ENCODE measurements around the gene TFDP2.

Gene TFDP2

GRCh38 chr3:142148792-142149672, at the start of gene TFDP2:
Gene TFDP2, minus strand, starts transcription at chr3:142149544. Its CDS starts 47,795 bp downstream, at chr3:142101749.
- peak within 1 kb of the TSS; percentile 47 for H3K27ac ChIP-seq (ENCODE audit: low read depth, low read length)
- no peaks in the 10 kb centered on the region for H3K36me3 ChIP-seq (ENCODE audit: control insufficient read depth in 5 of 5, insufficient read depth in 5 of 5, low read length in 5 of 5)
- peak within 1 kb of the TSS; percentile 68 to 97 (median 84) for H3K4me3 ChIP-seq (ENCODE audit: low read depth in 1 of 5, low read length in 5 of 5)
- peak within 1 kb of the TSS; percentile 49 to 91 (median 75) for H3K9ac ChIP-seq (ENCODE audit: low read length in 5 of 5)
- no peaks in the 10 kb centered on the region for H3K9me3 ChIP-seq (ENCODE audit: control insufficient read depth in 5 of 5, low read length in 5 of 5)
- no peaks in the 10 kb centered on the region for H3K27me3 ChIP-seq (ENCODE audit: control insufficient read depth in 5 of 5, insufficient read depth in 4 of 5, low read length in 5 of 5)
- H3K4me1 ChIP-seq (ENCODE audit: control insufficient read depth in 5 of 5, insufficient read depth in 5 of 5, low read length in 5 of 5), result peaks cover 3 to 27% (median 21%) of the 10 kb centered on the region in 5 donors

GRCh38 chr3:142188846-142189245, 39.5 kb upstream of the TFDP2 start:
- Histone ChIP-seq H3K9me3 (ENCODE audit: control insufficient read depth in 5 of 5, low read length in 5 of 5) (no peaks in the 10 kb centered on the region), H3K27ac (ENCODE audit: low read depth, low read length) (no peak overlapping the region), H3K27me3 (ENCODE audit: control insufficient read depth in 5 of 5, insufficient read depth in 4 of 5, low read length in 5 of 5) (no peaks in the 10 kb centered on the region), H3K36me3 (ENCODE audit: control insufficient read depth in 5 of 5, insufficient read depth in 5 of 5, low read length in 5 of 5) (peaks cover 6 to 16% (median 10%) of the 10 kb centered on the region in 5 donors), H3K9ac (ENCODE audit: low read length in 5 of 5) (no peak overlapping the region), H3K4me3 (ENCODE audit: low read depth in 1 of 5, low read length in 5 of 5) (no peak overlapping the region), H3K4me1 (ENCODE audit: control insufficient read depth in 5 of 5, insufficient read depth in 5 of 5, low read length in 5 of 5) (no peaks in the 10 kb centered on the region)

- Histone ChIP-seq H3K27me3 (ENCODE audit: control insufficient read depth in 5 of 5, insufficient read depth in 4 of 5, low read length in 5 of 5) (no peaks in the 10 kb centered on the region), H3K9me3 (ENCODE audit: control insufficient read depth in 5 of 5, low read length in 5 of 5) (no peaks in the 10 kb centered on the region), H3K4me3 (ENCODE audit: low read depth in 1 of 5, low read length in 5 of 5) (no peak overlapping the region), H3K27ac (ENCODE audit: low read depth, low read length) (no peak overlapping the region), H3K9ac (ENCODE audit: low read length in 5 of 5) (no peak overlapping the region), H3K4me1 (ENCODE audit: control insufficient read depth in 5 of 5, insufficient read depth in 5 of 5, low read length in 5 of 5) (no peaks in the 10 kb centered on the region), H3K36me3 (ENCODE audit: control insufficient read depth in 5 of 5, insufficient read depth in 5 of 5, low read length in 5 of 5) (peaks cover 10 to 35% (median 26%) of the 10 kb centered on the region in 5 donors)
Observed at GRCh38 chr3:142180761-142181362, 31.5 kb upstream of the TFDP2 start.

- no peak overlapping the region for H3K9ac ChIP-seq (ENCODE audit: low read length in 5 of 5)
- no peak overlapping the region for H3K4me3 ChIP-seq (ENCODE audit: low read depth in 1 of 5, low read length in 5 of 5)
- no peaks in the 10 kb centered on the region for H3K27me3 ChIP-seq (ENCODE audit: control insufficient read depth in 5 of 5, insufficient read depth in 4 of 5, low read length in 5 of 5)
- H3K36me3 ChIP-seq (ENCODE audit: control insufficient read depth in 5 of 5, insufficient read depth in 5 of 5, low read length in 5 of 5), result peaks cover 18 to 45% (median 20%) of the 10 kb centered on the region in 5 donors
- no peaks in the 10 kb centered on the region for H3K4me1 ChIP-seq (ENCODE audit: control insufficient read depth in 5 of 5, insufficient read depth in 5 of 5, low read length in 5 of 5)
- H3K9me3 ChIP-seq (ENCODE audit: control insufficient read depth in 5 of 5, low read length in 5 of 5), result no peaks in the 10 kb centered on the region
- no peak overlapping the region for H3K27ac ChIP-seq (ENCODE audit: low read depth, low read length)
Observed at GRCh38 chr3:142175478-142175877, 26.1 kb upstream of the TFDP2 start.

- no peak overlapping the region for H3K4me3 ChIP-seq (ENCODE audit: low read depth in 1 of 5, low read length in 5 of 5)
- no peaks in the 10 kb centered on the region for H3K9me3 ChIP-seq (ENCODE audit: control insufficient read depth in 5 of 5, low read length in 5 of 5)
- H3K27ac ChIP-seq (ENCODE audit: low read depth, low read length), result no peak overlapping the region
- no peaks in the 10 kb centered on the region for H3K4me1 ChIP-seq (ENCODE audit: control insufficient read depth in 5 of 5, insufficient read depth in 5 of 5, low read length in 5 of 5)
- H3K36me3 ChIP-seq (ENCODE audit: control insufficient read depth in 5 of 5, insufficient read depth in 5 of 5, low read length in 5 of 5), result peaks cover 19 to 45% (median 24%) of the 10 kb centered on the region in 5 donors
- H3K9ac ChIP-seq (ENCODE audit: low read length in 5 of 5), result no peak overlapping the region
- no peaks in the 10 kb centered on the region for H3K27me3 ChIP-seq (ENCODE audit: control insufficient read depth in 5 of 5, insufficient read depth in 4 of 5, low read length in 5 of 5)
Observed at GRCh38 chr3:142174559-142174958, 25.2 kb upstream of the TFDP2 start.

GRCh38 chr3:142168514-142168913, 19.2 kb upstream of the TFDP2 start:
- Histone ChIP-seq H3K9me3 (ENCODE audit: control insufficient read depth in 5 of 5, low read length in 5 of 5) (no peaks in the 10 kb centered on the region), H3K27ac (ENCODE audit: low read depth, low read length) (no peak overlapping the region), H3K27me3 (ENCODE audit: control insufficient read depth in 5 of 5, insufficient read depth in 4 of 5, low read length in 5 of 5) (no peaks in the 10 kb centered on the region), H3K9ac (ENCODE audit: low read length in 5 of 5) (no peak overlapping the region), H3K4me1 (ENCODE audit: control insufficient read depth in 5 of 5, insufficient read depth in 5 of 5, low read length in 5 of 5) (no peaks in the 10 kb centered on the region), H3K36me3 (ENCODE audit: control insufficient read depth in 5 of 5, insufficient read depth in 5 of 5, low read length in 5 of 5) (peaks cover 17 to 35% (median 24%) of the 10 kb centered on the region in 5 donors), H3K4me3 (ENCODE audit: low read depth in 1 of 5, low read length in 5 of 5) (no peak overlapping the region)

GRCh38 chr3:142165194-142165593, 15.8 kb upstream of the TFDP2 start:
- Histone ChIP-seq H3K9ac (ENCODE audit: low read length in 5 of 5) (no peak overlapping the region), H3K27me3 (ENCODE audit: control insufficient read depth in 5 of 5, insufficient read depth in 4 of 5, low read length in 5 of 5) (no peaks in the 10 kb centered on the region), H3K27ac (ENCODE audit: low read depth, low read length) (no peak overlapping the region), H3K4me1 (ENCODE audit: control insufficient read depth in 5 of 5, insufficient read depth in 5 of 5, low read length in 5 of 5) (no peaks in the 10 kb centered on the region), H3K4me3 (ENCODE audit: low read depth in 1 of 5, low read length in 5 of 5) (no peak overlapping the region), H3K36me3 (ENCODE audit: control insufficient read depth in 5 of 5, insufficient read depth in 5 of 5, low read length in 5 of 5) (peaks cover 12 to 23% (median 21%) of the 10 kb centered on the region in 5 donors), H3K9me3 (ENCODE audit: control insufficient read depth in 5 of 5, low read length in 5 of 5) (no peaks in the 10 kb centered on the region)

GRCh38 chr3:142159083-142159740, 9.9 kb upstream of the TFDP2 start:
- Histone ChIP-seq H3K4me1 (ENCODE audit: control insufficient read depth in 5 of 5, insufficient read depth in 5 of 5, low read length in 5 of 5) (peaks cover 0 to 2% (median 0%) of the 10 kb centered on the region in 5 donors), H3K27ac (ENCODE audit: low read depth, low read length) (no peak overlapping the region), H3K27me3 (ENCODE audit: control insufficient read depth in 5 of 5, insufficient read depth in 4 of 5, low read length in 5 of 5) (no peaks in the 10 kb centered on the region), H3K4me3 (ENCODE audit: low read depth in 1 of 5, low read length in 5 of 5) (no peak overlapping the region), H3K9me3 (ENCODE audit: control insufficient read depth in 5 of 5, low read length in 5 of 5) (no peaks in the 10 kb centered on the region), H3K36me3 (ENCODE audit: control insufficient read depth in 5 of 5, insufficient read depth in 5 of 5, low read length in 5 of 5) (peaks cover 0 to 1% (median under 1%) of the 10 kb centered on the region in 5 donors), H3K9ac (ENCODE audit: low read length in 5 of 5) (no peak overlapping the region)

GRCh38 chr3:142154186-142154585, 4.8 kb upstream of the TFDP2 start:
- Histone ChIP-seq H3K27me3 (ENCODE audit: control insufficient read depth in 5 of 5, insufficient read depth in 4 of 5, low read length in 5 of 5) (no peaks in the 10 kb centered on the region), H3K36me3 (ENCODE audit: control insufficient read depth in 5 of 5, insufficient read depth in 5 of 5, low read length in 5 of 5) (no peaks in the 10 kb centered on the region), H3K27ac (ENCODE audit: low read depth, low read length) (no peak overlapping the region), H3K9ac (ENCODE audit: low read length in 5 of 5) (no peak overlapping the region), H3K4me1 (ENCODE audit: control insufficient read depth in 5 of 5, insufficient read depth in 5 of 5, low read length in 5 of 5) (peaks cover 0 to 5% (median 5%) of the 10 kb centered on the region in 5 donors), H3K9me3 (ENCODE audit: control insufficient read depth in 5 of 5, low read length in 5 of 5) (no peaks in the 10 kb centered on the region), H3K4me3 (ENCODE audit: low read depth in 1 of 5, low read length in 5 of 5) (no peak overlapping the region)

- Histone ChIP-seq H3K4me3 (ENCODE audit: low read depth in 1 of 5, low read length in 5 of 5) (no peak overlapping the region), H3K9me3 (ENCODE audit: control insufficient read depth in 5 of 5, low read length in 5 of 5) (no peaks in the 10 kb centered on the region), H3K9ac (ENCODE audit: low read length in 5 of 5) (no peak overlapping the region), H3K27me3 (ENCODE audit: control insufficient read depth in 5 of 5, insufficient read depth in 4 of 5, low read length in 5 of 5) (no peaks in the 10 kb centered on the region), H3K4me1 (ENCODE audit: control insufficient read depth in 5 of 5, insufficient read depth in 5 of 5, low read length in 5 of 5) (peaks cover 3 to 21% (median 17%) of the 10 kb centered on the region in 5 donors), H3K27ac (ENCODE audit: low read depth, low read length) (no peak overlapping the region), H3K36me3 (ENCODE audit: control insufficient read depth in 5 of 5, insufficient read depth in 5 of 5, low read length in 5 of 5) (no peaks in the 10 kb centered on the region)
Observed at GRCh38 chr3:142152384-142152783, 3.0 kb upstream of the TFDP2 start.

Measured in subcutaneous abdominal adipose tissue (tissue), 5 donors.